NCI-H187 (cell line): Measurements from ENCODE around the gene ZNF17.
A peak's percentile ranks its signal among the peaks of the same experiment; 100 is the strongest.

Source experiments
- DNase-seq, 2 experiments: peaks; one replicate each; lab custom pipeline; 2025; lab: John Stamatoyannopoulos, UW

Gene ZNF17

DNA sequence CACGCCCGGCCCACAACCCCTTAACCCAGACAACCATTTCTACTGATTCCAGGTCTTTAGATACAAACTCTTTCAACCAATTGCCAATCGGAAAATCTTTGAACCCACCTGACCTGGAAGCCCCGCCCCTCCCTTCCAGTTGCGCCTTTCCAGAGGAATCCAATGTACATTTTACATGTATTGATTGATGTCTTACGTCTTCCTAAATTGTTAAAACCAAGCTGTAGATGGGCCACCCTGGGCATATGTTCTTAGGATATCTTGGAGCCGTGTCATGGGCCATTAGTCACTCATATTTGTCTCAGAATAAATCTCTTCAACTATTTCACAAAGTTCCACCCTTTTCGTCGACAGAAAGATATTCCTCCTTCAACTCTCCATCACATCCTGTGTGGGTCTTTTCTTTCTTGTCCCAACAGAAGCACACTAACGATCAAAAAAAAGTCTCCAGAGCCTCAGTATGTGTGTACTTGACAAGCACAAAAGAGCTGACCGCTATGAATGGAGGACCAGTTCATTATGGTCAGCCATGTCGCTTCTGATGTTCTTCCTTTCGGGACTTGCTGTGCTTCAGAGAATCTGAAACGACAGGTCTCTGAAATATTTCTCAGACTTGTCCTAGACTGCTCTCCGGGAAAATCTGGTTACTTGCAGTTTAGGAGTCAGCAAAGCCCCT, 23.6 kb downstream of the ZNF17 start:
- no peak for DNase-seq

DNA sequence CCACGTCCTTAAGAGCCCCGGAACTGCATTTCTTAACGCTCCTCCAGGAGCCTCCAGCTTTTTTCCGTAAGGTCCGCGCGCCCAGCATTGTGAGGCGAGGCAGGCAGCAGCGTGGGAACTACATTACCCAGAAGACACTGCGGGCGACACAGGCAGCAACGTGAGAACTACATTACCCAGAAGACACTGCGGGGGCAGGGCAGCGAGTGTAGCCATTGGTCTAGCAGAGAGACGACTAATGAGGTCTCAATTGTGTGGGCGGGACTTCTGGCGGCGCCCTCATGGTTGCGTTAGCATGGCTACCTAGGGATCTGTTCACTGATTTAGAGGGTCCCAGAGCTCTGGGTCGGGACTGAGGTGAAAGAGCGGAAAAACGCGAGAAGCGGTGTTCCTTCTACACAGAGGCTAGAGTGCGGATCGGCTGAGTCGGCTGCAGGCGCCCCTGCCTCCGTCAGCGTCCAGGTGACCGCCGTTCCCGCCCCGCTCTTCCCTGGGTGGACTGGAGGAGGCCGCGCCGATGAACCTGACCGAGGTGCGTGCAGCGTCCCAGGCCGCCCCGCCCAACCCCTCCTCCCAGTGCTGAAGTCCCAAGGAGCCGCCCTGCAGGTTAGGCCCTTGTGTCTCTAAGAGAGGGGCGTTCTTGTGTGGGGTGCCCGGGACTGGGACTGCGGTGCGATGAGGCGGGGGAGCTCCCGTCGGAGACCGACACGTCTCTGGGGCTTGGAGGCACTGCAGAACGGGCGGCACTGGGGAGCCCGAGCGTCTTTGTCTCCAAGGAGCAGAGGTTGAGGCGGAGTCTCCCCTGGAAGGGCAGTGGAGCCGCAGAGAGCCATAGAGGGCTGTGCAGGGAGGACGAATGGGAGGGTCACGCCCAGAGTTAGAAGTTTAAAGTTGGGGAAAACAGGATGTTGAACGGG, 24.4 kb downstream of the ZNF17 start, which contains the start of gene ZNF749:
Gene ZNF749, plus strand, starts transcription at position 264 of the 917 bp plus-strand sequence. Its CDS starts 254 bp downstream, at position 518.
- DNase-seq = peak; percentile 96 to 98

GRCh38 chr19:57436417-57436816, 25.5 kb downstream of the ZNF17 start:
- no peak for DNase-seq

DNA sequence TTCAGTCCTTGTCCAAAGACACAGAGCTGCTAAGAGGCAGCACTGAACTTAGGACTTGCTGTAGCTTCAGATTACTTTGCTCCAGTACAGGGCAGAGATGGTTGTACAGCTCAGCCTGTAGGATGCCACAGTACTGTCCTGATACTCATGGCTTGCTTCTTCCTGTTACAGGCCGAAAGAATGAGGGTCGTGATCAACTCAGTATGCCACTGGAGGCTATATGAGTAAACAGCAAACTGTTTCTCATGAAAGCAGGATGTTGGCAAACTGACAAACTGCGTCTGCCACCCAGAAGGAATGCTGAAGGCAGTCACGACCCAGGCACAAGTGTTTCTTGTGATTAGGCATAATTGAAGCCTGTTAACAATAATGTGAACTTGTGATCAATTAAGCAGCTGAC, 27.0 kb downstream of the ZNF17 start:
- no peak for DNase-seq

- DNase-seq = no peak
These were observed 28.0 kb downstream of the ZNF17 start for GRCh38 chr19:57438925-57439324.

DNA sequence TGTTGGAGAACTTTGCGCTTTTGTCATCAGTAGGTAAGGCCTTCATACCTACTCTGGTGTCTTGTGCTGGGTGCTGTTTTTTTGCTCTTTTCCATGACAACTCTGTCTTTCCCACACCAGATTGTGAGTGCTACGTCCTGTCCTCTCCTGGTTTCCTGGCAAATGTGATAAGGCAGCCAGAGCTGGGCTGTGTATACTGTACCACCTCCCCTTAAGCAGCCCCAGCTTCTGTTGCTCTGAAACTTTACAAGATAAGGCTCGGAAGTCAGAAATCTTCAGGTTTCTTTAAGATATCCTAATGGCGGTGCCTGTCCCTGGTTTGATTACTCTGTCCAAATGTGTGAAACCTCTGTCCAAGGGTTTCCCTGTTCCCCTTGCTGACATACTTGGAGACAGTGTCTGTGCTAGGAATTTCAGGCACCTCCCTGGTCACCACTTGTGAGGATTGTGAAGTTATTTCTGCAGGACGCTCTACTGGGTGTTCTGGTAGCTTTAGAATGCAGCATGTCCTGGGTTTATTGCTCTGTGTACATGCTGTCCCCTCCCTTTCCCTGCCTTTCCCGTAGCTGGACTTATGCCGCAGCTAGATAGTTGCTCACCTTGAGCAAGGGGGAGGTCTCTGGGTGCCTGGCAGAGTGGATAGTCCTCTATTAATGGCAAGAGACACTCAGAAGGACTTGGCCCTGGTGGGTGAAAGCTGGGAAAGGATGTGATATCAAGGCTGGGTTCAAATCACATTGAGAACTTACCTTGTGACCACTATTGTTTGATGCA, 31.2 kb downstream of the ZNF17 start:
- DNase-seq = no peak

DNA sequence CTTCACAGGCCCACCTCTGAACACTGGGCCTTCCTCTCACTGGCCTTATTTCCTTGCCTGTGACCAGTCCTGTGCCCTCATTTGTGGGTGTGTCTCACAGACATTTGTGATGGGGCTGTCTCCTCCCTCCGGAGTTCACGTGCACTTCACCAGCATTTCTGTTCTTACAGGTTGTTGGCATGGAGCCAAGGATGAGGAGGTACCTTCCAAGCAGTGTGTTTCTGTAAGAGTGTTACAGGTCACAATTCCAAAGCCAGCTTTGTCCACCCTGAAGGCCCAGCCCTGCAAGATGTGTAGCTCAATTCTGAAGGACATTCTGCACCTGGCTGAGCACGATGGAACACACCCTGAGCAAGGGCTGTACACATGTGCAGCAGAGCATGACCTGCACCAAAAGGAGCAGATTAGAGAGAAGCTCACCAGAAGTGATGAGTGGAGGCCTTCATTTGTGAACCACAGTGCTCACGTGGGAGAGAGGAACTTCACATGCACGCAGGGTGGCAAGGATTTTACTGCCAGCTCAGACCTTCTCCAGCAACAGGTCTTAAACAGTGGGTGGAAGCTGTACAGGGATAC, 32.2 kb downstream of the ZNF17 start:
- peak in 1 of 2 experiments; percentile 25 for DNase-seq

GRCh38 chr19:57452307-57452706, 41.3 kb downstream of the ZNF17 start:
- no peak for DNase-seq

DNA sequence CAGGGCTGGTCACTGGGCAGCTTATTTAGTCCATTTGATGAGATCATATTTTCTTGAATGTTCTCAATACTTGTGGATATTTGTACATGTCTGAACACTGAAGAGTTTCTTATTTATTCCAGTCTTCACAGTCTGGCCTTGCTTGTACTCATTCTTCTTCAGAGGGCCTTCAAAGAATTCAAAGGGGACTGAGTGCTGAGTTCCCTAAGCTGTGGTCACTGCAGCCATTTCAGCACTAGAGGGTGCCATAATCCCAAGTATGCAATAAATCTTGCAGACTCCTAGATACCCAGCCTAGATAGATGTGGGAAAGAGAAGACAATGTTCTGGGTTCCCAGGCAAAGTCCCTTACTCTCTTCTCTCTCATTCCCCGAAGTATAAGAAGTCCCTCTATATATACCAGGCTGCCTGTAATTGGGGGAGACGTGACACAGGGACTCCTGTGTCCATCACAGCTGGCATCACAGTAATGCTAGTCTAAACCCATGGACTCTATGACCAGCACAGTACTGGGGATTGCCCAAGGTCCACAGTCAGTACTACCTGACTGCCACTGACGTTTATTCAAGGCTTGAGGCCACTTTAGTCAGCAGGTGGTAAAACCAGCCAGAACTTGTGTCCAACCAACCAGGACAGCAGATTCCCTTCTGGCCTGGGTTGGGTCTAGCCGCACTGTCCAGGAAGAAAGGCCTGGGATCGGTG, 54.9 kb downstream of the ZNF17 start:
- DNase-seq = no peak

DNA sequence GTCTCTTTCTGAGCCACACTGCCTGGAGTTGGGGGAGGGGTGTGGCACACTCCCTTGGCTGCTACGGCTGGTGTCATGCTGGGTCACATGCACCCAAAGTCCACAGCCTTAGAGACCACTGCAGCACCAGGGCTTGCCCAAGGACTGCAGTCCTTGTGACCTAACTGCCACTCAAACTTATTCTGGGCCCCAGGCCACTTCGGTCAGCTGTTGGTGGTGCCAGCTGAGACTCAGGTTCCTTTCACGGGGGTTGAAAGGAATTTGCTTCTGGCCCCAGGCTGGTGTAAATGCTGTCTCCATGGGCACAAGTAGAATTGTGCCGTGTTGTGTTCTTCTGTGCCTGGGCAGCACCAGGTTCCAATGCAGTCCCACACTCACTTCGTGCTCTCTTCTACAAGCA, 55.5 kb downstream of the ZNF17 start:
- DNase-seq = no peak
